HepG2 (cell line): ENCODE results near the gene PACS2.

Experiments
- BHLHE40 ChIP-seq: IDR thresholded peaks from 2 replicates; pipeline ENCODE4 v1.6.1; 2011; ENCODE audit warnings: low read length, improper control_type of control experiment
- EZH2 ChIP-seq: conservative IDR thresholded peaks from 2 replicates; pipeline ENCODE4 v1.6.1; 2012; ENCODE audit warnings: mild to moderate bottlenecking, low read depth, low read length, moderate library complexity
- HMG20A ChIP-seq: IDR thresholded peaks from 2 replicates; pipeline ENCODE4 v1.6.1; 2016; ENCODE audit warnings: borderline replicate concordance
- MXI1 ChIP-seq: IDR thresholded peaks from 3 replicates; pipeline ENCODE4 v1.6.1; 2012; ENCODE audit warnings: low read depth, low read length, inconsistent platforms, borderline replicate concordance
- YY1 ChIP-seq: IDR thresholded peaks from 2 replicates; pipeline ENCODE4 v1.6.1; 2011; ENCODE audit warnings: low read length, low read depth, moderate library complexity, mild to moderate bottlenecking; ENCODE audit not compliant: insufficient read depth, insufficient replicate concordance
- ZFP41 ChIP-seq: sonication (generic); formaldehyde crosslinking; IDR thresholded peaks from 2 replicates; pipeline ENCODE4 v1.4.0; 2020; ENCODE audit warnings: mild to moderate bottlenecking, missing genetic modification reagents, borderline replicate concordance
- ZNF468 ChIP-seq: sonication (generic); formaldehyde crosslinking; IDR thresholded peaks from 2 replicates; pipeline ENCODE4 v1.8.0; 2022; ENCODE audit warnings: mild to moderate bottlenecking, moderate library complexity, missing genetic modification reagents

GRCh38 chr14:105398726-105399465 lies 84.3 kb downstream of the PACS2 start:
- TF ChIP-seq ZFP41 (CRISPR knock-in tag) (peak; percentile 45; the same call in 1 of the 2 replicates), ZNF468 (CRISPR knock-in tag) (no peak), BHLHE40 (no peak), YY1 (no peak), EZH2 (no peak), HMG20A (CRISPR knock-in tag) (no peak), MXI1 (no peak)
